DOHH2 (cell line): Measurements from ENCODE around the gene MAB21L1.

Source experiments
- H3F3A ChIP-seq: fragments of 200-600 bp; sonication (generic), shearing (Covaris generic); 2 replicates; pipeline ENCODE4 v1.6.0; 2016; ENCODE audit warnings: antibody characterized with exemption, mild to moderate bottlenecking; ENCODE audit not compliant: control insufficient read depth, insufficient read depth
- H3K27ac ChIP-seq: fragments of 200-600 bp; sonication (generic); 2 replicates; pipeline ENCODE4 v1.5.1; 2014; ENCODE audit warnings: low read depth, mild to moderate bottlenecking, low read length, moderate library complexity
- H3K27me3 ChIP-seq: fragments of 200-600 bp; sonication (generic); 2 replicates; pipeline ENCODE4 v1.6.1; 2014; ENCODE audit warnings: mild to moderate bottlenecking, low read length, mixed read lengths; ENCODE audit not compliant: control insufficient read depth
- H3K36me3 ChIP-seq: fragments of 200-600 bp; sonication (generic); 2 replicates; pipeline ENCODE4 v1.6.1; 2014; ENCODE audit warnings: mild to moderate bottlenecking, low read length, moderate library complexity, mixed read lengths; ENCODE audit not compliant: control insufficient read depth
- H3K4me1 ChIP-seq: fragments of 200-600 bp; sonication (generic); 2 replicates; pipeline ENCODE4 v1.6.1; 2014; ENCODE audit warnings: mild to moderate bottlenecking, low read length, mixed read lengths; ENCODE audit not compliant: control insufficient read depth
- H3K4me2 ChIP-seq: fragments of 200-600 bp; sonication (generic); 2 replicates; pipeline ENCODE4 v1.6.0; 2014; ENCODE audit warnings: mild to moderate bottlenecking, low read length, moderate library complexity
- H3K4me3 ChIP-seq: fragments of 200-600 bp; sonication (generic); 2 replicates; pipeline ENCODE4 v1.5.1; 2014; ENCODE audit warnings: mild to moderate bottlenecking, low read length, mixed read lengths
- H3K79me2 ChIP-seq: fragments of 200-600 bp; sonication (generic); 2 replicates; pipeline ENCODE4 v1.6.1; 2014; ENCODE audit warnings: mild to moderate bottlenecking, low read length, mixed read lengths; ENCODE audit not compliant: control insufficient read depth
- H3K9me2 ChIP-seq: fragments of 200-600 bp; sonication (generic); replicated peaks from 2 replicates; pipeline ENCODE4 v1.6.1; 2014; ENCODE audit warnings: mild to moderate bottlenecking, low read length, mixed read lengths; ENCODE audit not compliant: control insufficient read depth
- H3K9me3 ChIP-seq: fragments of 200-600 bp; sonication (generic); 2 replicates; pipeline ENCODE4 v1.6.1; 2014; ENCODE audit warnings: antibody characterized with exemption, low read length, mixed read lengths; ENCODE audit not compliant: control insufficient read depth, insufficient read depth
- H4K20me1 ChIP-seq: fragments of 200-600 bp; sonication (generic); 2 replicates; pipeline ENCODE4 v1.6.0; 2014; ENCODE audit warnings: low read depth, mild to moderate bottlenecking, antibody characterized with exemption, low read length, moderate library complexity; ENCODE audit not compliant: control insufficient read depth, insufficient read depth
- EZH2phosphoT487 ChIP-seq: fragments of 200-600 bp; sonication (generic); IDR thresholded peaks from 2 replicates; pipeline ENCODE4 v1.6.1; 2017; ENCODE audit warnings: borderline replicate concordance, mild to moderate bottlenecking, antibody characterized with exemption, low read length, moderate library complexity, mixed read lengths
- TF ChIP-seq, protein P1 (sequence below): fragments of 200-600 bp; sonication (generic); IDR thresholded peaks from one replicate; pipeline ENCODE4 v1.5.1; 2014; ENCODE audit warnings: antibody characterized with exemption, mild to moderate bottlenecking, low read depth, low read length; ENCODE audit not compliant: poor library complexity, severe bottlenecking

Gene MAB21L1

GRCh38 chr13:35496761-35497386 lies 20.4 kb upstream of the MAB21L1 start:
- 0 out of 2 replicates have a peak, but pooled peaks cover 8% of the 10 kb centered on the region for H3F3A ChIP-seq
- H3K9me2 ChIP-seq, result no peaks in the 10 kb centered on the region
- no peak overlapping the region for H3K4me2 ChIP-seq
- H4K20me1 ChIP-seq, result no peaks in the 10 kb centered on the region
- peaks cover 23% of the 10 kb centered on the region for H3K4me1 ChIP-seq
- no peak overlapping the region for H3K4me3 ChIP-seq
- H3K79me2 ChIP-seq, result no peaks in the 10 kb centered on the region
- H3K36me3 ChIP-seq, result no peaks in the 10 kb centered on the region
- peak overlapping the region; percentile 14 for H3K27ac ChIP-seq
- H3K27me3 ChIP-seq, result no peaks in the 10 kb centered on the region
- TF ChIP-seq, protein P1, sequence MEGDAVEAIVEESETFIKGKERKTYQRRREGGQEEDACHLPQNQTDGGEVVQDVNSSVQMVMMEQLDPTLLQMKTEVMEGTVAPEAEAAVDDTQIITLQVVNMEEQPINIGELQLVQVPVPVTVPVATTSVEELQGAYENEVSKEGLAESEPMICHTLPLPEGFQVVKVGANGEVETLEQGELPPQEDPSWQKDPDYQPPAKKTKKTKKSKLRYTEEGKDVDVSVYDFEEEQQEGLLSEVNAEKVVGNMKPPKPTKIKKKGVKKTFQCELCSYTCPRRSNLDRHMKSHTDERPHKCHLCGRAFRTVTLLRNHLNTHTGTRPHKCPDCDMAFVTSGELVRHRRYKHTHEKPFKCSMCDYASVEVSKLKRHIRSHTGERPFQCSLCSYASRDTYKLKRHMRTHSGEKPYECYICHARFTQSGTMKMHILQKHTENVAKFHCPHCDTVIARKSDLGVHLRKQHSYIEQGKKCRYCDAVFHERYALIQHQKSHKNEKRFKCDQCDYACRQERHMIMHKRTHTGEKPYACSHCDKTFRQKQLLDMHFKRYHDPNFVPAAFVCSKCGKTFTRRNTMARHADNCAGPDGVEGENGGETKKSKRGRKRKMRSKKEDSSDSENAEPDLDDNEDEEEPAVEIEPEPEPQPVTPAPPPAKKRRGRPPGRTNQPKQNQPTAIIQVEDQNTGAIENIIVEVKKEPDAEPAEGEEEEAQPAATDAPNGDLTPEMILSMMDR, result no peak
- no peak for TF ChIP-seq EZH2phosphoT487
- no peaks in the 10 kb centered on the region for H3K9me3 ChIP-seq

DNA sequence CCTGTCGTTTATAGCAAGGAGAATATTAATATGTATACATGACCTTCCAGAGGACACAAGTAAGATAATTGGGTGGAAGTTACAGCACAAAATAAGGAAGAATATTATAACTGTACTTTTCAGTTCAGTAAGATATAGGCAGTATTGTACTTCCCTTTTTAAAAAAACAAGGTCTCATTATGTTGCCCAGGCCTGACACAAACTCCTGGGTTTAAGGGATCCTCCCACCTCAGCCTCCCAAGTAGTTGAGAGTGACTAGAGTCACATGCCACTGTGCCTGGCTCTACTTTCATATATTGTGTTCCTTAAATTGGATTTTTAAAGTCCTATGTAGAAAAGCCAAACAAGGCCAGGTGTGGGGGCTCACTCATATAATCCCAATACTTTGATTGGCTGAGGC lies 19.5 kb upstream of the MAB21L1 start:
- H3K27ac ChIP-seq, result no peak overlapping the region
- H3K36me3 ChIP-seq, result no peaks in the 10 kb centered on the region
- H3K4me2 ChIP-seq, result no peak overlapping the region
- H3F3A ChIP-seq, result 0 out of 2 replicates have a peak, but pooled peaks cover 8% of the 10 kb centered on the region
- H3K4me3 ChIP-seq, result no peak overlapping the region
- H3K9me2 ChIP-seq, result no peaks in the 10 kb centered on the region
- H4K20me1 ChIP-seq, result no peaks in the 10 kb centered on the region
- 0 out of 2 replicates have a peak, but pooled peaks cover 3% of the 10 kb centered on the region for H3K9me3 ChIP-seq
- H3K27me3 ChIP-seq, result no peaks in the 10 kb centered on the region
- H3K79me2 ChIP-seq, result no peaks in the 10 kb centered on the region
- H3K4me1 ChIP-seq, result peaks cover 23% of the 10 kb centered on the region
- TF ChIP-seq EZH2phosphoT487, result no peak
- TF ChIP-seq, protein P1, result no peak

DNA sequence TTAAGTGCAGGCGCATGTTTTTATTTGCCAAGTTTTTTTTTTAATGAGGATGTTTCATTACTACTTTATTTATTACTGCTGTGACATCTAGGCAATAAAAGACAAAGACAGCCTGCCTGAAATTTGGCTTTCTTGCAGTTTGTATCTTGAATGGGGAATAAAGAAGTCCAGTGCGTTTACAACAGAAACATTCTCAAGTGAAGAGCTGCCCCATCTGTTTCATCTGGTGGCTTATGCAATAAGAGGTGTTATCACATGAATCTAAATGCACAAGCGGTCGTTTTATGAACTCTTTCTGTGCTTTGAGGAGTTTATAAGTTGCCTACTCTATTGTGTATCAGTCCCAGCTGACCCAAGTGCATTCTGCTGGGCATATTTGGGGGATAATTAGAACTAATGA lies 12.6 kb upstream of the MAB21L1 start:
- Histone ChIP-seq H3K36me3 (peaks cover 6% of the 10 kb centered on the region), H3K4me3 (no peak overlapping the region), H3K4me2 (no peak overlapping the region), H3K27me3 (no peaks in the 10 kb centered on the region), H3K79me2 (no peaks in the 10 kb centered on the region), H3K9me2 (no peaks in the 10 kb centered on the region), H3K9me3 (peaks cover 8% of the 10 kb centered on the region; the same call in 1 of the 2 replicates), H3F3A (peaks cover 9% of the 10 kb centered on the region), H3K4me1 (peaks cover 25% of the 10 kb centered on the region), H3K27ac (no peak overlapping the region), H4K20me1 (no peaks in the 10 kb centered on the region)
- TF ChIP-seq EZH2phosphoT487, result no peak
- TF ChIP-seq, protein P1, result no peak

GRCh38 chr13:35485424-35485823 lies 8.9 kb upstream of the MAB21L1 start:
- H3K4me1 ChIP-seq, result peaks cover 60% of the 10 kb centered on the region
- no peaks in the 10 kb centered on the region for H4K20me1 ChIP-seq
- peak overlapping the region; percentile 51 for H3K4me3 ChIP-seq
- H3F3A ChIP-seq, result peaks cover 23% of the 10 kb centered on the region
- peaks cover 5% of the 10 kb centered on the region; the same call in 1 of the 2 replicates for H3K9me3 ChIP-seq
- peaks cover 16% of the 10 kb centered on the region for H3K36me3 ChIP-seq
- no peak for TF ChIP-seq EZH2phosphoT487
- TF ChIP-seq, protein P1, result no peak
- peak overlapping the region; percentile 64 for H3K4me2 ChIP-seq
- H3K27ac ChIP-seq, result peak overlapping the region; percentile 96
- H3K9me2 ChIP-seq, result no peaks in the 10 kb centered on the region
- H3K27me3 ChIP-seq, result no peaks in the 10 kb centered on the region
- H3K79me2 ChIP-seq, result peaks cover 24% of the 10 kb centered on the region
